ENCODE data around the gene BCL11A. TPM values are rescaled to one million over a fixed set of nuclear protein-coding genes. Genes with fewer than 3 reads are reported as not detected.

BCL11A gene
- total RNA-seq, 1 donor from 2014 or later, result 128 TPM

DNA sequence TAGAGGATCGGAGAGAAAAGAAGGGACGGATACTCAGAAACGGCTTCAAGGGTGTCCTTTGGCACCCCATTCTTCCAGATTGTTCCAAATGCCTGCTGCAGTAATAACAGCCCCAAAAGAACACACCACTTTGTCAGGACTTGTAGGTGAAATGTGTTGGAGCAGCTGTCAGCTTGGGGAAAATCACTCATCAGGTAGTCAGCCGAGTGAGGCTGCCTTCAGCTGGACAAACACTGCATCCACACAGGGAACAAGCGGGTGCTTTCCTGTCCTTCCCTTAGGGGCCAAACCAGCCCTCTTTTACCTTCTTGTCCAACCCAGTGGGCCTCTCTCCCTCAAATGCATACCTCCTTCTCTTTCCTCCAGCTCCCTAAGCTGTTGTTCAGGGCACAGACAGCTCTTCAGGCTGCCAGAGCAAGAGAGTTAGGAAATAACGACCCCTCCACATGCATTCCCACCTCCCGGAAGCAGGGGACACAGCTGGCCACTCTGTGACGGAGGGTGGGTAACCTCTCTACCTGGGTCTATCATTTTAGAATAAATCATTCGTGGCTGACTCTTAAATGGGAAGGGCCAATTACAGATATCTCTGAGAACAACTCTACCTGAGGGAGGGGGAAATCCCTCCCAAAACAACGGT is 48.1 kb downstream of the BCL11A start:
- DNase-seq, result no peak

DNA sequence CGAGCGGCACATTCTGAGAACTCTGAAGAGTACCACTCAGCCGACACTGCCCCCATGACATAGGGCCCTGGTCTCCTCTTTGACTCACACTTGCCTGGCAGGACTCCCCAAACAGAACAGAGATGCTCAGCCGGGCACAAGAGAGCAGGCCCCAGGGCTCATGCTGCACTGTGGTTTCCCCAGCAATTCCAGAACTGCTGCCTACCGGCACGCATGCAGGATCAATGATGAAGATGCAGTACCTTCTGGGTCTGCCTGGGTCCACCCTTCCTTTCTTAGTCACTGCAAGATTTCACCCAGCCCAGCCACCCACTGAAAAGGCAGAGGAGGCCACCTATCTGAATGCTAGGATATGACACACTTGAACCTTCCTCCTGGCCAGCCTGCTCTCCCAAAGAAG is 49.4 kb downstream of the BCL11A start:
- DNase-seq, result no peak

DNA sequence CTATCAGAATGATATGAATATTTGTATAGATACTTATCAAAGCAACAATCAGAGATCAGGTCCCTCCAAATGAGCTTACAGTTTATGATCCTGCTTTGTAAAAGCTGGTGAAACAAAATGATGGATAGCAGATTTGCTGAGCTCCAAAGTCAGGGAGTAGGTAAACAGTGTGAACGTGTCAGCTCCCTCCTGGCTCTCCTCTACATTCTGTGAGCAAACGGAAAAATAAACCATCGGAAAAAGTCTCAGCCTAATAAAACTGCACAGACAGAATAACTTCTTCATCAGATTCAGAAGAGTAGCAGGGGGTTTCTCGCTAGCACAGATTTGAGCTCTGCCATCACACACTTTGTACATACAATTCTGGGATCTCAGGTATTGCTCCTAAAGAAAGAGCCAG is 51.3 kb downstream of the BCL11A start:
- DNase-seq, result no peak

DNA sequence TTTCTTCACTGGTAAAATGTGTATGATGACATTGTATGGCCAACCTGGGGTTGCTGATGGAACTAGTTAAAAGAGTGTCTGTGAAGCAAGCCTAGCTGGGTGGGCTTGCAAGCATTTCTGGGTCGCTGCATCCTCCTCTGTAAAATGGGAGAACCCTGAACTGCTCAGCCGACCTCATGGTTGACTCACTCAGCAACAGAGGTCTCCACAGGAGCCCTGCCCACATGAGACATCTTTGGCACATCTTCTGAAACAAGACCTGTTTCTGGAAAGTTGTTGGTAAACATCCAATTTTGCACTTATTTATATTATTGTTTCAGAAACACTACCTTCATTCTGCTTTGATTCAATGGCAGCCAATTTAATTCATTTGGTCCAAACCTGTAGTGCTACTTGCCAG is 52.6 kb downstream of the BCL11A start:
- DNase-seq, result no peak

DNA sequence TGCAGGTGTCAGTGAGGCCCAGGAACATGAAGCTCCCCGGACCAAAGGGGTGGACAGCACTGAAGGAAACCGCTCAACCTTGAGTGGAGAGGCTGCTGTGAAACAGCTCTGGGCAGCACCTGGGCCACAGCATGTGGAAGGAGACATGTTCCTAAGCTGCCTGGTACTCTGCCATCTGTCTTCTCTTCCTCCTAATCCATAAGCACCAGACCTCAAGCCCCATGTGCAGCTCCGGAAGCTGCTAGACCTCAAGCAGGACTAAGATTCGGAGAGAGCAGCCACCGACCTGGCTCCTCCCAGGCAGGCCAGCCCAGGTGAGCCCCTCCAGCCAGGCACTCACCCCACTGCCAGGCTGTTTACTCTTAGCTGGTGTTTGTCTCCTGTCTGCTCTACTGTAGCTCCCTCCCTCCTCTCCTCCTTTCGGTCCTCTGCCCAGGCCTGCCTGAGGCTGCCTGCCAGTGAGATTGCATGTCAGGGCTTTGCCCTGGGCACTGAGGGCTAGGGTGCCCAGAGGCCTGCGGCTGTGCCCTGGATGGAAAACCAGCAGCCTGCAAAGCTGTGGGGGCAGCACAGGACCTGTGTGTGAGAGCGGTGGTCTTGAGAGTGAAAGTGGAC is 53.7 kb downstream of the BCL11A start:
- no peak for DNase-seq

DNA sequence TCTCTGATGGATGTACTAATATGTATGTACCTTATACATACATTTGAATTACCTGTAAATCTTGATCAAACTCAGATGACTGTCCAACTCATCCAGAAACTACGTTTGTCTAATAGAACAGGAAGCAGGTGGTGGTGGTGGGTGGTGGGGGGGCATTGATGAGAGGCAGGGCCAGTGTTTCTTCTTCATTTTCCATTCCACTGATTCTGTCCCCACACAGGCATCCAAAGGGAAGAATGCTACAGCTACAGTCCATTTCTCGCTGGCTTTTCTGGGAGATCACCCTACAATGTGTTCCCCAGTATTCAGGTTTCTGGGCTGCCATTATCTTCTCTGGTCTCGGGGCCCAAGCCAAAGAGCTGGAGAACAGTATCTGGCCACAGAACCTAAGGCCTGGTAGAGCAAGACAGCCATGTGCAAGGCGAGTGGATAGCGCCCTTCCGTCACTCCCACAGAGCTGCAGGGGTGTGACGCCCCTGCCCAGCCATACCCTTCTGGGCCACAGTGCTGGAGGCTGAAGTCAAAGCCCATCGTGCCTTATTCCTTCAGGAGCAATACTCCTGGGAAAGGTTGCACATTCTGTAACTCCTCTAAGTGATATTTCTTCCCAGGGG is 54.5 kb downstream of the BCL11A start:
- DNase-seq, result no peak

DNA sequence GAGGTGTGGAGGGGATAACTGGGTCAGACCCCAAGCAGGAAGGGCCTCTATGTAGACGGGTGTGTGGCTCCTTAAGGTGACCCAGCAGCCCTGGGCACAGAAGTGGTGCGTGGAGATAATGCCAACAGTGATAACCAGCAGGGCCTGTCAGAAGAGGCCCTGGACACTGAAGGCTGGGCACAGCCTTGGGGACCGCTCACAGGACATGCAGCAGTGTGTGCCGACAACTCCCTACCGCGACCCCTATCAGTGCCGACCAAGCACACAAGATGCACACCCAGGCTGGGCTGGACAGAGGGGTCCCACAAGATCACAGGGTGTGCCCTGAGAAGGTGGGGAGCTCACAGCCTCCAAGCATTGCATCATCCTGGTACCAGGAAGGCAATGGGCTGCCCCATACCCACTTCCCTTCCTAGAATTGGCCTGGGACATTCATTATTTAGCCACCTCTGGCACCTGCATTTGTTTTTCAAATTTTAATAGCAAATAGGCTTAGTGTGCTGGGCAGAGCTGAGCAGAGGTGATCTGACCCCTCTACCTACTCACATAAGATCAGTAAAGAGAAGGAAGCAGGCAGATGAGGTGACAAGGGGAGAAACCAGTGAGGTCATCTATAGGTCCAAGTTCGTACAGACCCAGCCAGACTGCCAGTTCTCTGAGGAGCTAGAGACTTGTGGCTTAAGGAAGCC is 55.2 kb downstream of the BCL11A start:
- no peak for DNase-seq

DNA sequence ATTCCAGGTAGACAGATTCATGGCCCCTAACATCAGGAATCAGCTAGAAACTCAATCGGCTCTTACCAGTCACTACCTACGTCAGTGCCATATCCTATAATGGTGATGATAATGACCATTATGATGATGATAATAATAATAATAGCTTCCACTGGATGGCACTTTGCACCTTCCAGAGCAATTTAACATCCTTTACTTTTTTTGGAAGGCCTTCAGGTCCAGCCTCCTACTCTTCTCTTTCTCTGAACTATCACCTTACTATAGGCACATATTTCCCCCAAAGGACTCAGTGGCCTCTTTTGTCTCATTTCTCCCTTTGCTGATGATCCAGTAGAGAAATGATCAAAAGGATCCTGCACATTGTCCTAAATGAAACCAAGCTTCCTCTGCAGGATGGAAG is 56.0 kb downstream of the BCL11A start:
- DNase-seq, result no peak

DNA sequence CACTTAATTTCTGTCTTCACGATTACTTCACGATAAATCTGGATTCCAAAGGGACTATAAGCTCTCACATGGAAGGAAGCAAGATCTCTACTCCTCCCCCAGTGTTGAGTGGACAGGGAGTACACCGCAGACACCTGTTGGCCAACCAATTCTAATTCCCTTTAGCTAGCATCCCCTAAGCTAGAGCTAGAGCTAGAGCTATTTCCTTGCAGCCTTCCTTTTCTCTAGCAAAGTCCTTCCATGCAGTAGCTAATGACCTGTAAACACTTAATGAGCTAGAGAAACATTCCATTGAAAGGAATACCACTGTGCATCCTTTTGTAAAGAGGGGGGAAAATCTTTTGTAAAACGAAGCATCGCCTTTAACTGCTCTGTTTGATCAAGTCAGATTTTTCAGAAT is 56.5 kb downstream of the BCL11A start:
- DNase-seq, result no peak

DNA sequence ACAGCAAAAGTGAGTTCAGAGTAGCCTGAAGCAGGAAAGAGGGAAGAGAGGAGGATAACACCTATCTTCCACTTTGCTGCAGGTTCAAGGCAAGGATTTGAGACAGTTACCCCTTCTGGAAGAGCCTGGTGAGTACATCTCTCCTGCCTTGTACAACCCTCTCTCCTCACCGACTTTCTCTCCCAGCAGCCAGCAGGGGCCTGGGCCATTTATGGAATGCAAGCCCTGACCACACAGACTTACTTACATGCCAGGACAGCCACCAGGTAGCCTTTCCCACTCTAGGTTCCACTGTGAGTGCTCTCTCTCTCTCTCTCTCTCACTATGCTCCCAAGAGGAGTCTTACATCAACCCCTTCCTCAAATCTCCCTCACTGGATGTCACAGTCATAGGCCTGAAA is 57.0 kb downstream of the BCL11A start:
- DNase-seq, result no peak

DNA sequence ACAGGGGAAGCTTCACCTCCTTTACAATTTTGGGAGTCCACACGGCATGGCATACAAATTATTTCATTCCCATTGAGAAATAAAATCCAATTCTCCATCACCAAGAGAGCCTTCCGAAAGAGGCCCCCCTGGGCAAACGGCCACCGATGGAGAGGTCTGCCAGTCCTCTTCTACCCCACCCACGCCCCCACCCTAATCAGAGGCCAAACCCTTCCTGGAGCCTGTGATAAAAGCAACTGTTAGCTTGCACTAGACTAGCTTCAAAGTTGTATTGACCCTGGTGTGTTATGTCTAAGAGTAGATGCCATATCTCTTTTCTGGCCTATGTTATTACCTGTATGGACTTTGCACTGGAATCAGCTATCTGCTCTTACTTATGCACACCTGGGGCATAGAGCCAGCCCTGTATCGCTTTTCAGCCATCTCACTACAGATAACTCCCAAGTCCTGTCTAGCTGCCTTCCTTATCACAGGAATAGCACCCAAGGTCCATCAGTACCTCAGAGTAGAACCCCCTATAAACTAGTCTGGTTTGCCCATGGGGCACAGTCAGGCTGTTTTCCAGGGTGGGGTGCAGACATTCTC is 58.3 kb downstream of the BCL11A start:
- no peak for DNase-seq

DNA sequence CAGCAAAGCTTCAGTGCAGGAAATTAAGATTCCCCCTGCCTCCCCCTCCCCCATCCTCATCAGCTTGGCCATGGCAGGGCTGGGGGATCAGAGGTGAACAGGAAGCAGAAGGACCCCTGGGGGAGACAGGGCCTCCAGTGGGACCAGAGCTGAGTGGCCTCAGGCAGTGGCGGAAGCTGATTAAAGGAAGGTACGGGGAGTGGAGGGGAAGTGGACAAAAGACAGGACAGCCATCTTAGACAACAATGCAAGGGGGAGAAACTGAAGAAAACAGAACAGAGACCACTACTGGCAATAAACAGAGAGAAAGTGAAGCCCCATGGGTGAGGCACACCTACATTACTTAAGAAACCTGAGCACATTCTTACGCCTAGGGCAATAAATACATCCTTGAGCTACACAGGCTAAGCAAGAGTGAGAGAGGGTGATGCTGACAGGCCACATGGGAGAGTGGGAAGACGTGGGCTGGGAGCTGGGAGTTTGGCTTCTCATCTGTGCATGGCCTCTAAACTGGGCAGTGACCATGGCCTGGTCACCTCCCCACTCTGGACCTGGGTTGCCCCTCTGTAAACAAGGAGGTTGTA is 59.6 kb downstream of the BCL11A start:
- DNase-seq, result no peak

DNA sequence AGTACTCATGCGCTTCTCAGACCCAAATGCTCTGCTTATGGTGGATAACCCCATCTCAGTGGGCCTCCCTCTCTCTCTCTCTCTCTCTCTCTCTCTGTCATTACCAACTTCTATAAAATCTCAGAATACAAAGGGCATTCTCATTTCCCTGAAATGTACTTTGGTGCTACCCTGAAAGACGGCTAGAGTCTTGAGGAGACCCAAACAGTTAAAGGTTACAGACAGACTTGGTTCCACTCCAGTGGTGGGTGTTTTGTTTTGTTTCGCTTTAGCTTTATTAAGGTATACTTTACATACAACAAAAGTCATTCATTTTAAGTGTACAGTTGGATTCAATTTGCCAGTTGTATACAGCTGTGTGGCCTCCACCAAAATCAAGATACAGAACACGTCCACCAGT is 60.9 kb downstream of the BCL11A start:
- no peak for DNase-seq

DNA sequence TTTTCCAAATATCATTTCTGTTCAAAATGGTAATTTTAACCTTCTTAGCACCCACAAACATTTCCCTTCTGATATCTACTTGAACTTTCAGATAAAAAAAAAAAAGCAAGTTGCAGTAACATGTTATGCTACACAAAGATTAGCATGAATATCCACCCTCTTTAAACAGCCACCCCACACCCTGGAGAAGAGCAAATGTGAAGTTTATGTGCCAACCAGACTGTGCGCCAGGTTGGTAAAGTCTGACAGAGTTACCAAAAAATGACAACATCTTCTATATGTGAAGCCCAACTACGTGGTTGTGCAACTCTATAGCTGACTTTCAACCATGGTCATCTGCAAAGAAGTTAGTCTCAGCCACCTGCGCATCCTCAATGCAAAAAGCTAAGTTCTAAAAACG is 62.6 kb downstream of the BCL11A start:
- no peak for DNase-seq

DNA sequence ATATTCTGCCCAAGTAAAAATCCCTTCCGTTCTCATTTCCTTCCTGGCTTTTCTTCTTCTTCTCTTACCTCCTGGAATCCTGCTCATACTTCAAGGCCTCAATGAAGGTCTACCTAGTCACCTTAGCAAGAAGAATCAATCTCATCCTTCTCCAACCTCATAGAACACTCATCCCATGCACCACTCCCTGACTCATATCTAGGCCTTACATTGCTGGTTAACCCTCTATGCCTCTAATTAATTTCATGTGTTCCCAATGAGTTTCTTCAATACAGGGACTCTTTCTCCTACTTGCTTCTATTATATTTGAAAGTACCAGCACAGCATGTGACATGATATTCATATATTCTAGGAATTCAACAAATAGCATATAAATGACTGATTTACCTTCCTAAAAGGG is 63.0 kb downstream of the BCL11A start:
- DNase-seq, result no peak

DNA sequence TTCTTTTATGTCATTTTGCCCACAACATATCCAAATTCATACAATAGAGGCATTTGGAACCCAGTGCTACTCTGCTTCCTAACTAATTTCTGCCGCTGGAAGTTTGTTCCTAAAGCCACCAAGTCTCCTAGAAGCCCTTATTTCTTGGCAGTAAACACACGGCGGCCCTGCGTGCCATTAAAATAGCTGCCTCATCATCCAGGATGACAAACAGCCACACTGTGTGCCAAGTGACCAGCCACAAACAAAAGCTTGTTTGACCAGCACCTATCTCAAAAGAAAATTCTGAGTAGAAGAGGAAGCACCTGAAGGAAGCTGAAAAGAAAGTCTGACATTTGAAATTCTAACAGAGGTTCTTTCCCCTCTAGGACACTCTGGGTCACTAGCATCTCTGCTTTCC is 64.2 kb downstream of the BCL11A start:
- no peak for DNase-seq

DNA sequence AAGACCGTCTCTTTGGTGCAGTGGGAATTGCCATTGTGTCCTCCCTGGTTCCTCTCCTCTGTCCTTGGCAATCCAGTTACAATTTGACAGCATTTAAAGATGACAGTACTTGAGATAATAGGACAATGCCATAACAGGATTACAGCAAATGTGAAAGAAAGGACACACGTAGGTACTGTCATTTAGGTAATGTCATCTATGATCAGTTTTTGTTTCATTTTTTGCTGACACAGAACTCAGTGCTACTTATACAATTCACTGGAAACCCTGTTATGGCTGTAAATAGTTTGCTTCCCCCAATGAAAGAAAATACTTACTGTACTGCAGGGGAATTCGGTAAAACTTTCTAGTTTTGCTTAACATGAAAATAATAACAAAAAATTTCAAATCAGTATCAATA is 65.2 kb downstream of the BCL11A start:
- no peak for DNase-seq

DNA sequence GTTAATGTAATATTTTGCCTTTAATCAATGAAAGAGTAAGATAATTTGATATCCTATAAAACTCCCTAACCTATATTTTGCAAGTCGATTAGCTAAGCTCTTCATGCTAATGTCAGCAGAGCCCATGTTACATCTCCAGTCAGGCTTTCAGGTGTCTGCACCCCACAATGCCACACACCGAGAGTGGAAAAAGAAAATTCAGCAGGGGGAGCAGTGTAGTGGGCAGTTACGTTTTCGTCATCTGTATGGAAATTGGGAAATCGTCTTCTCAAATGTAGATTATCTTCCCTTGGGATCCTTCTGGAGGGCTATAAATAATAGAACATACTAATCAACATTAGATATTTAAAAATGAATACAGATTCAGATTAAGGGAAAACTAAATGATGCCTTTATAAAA is 66.3 kb downstream of the BCL11A start:
- no peak for DNase-seq

DNA sequence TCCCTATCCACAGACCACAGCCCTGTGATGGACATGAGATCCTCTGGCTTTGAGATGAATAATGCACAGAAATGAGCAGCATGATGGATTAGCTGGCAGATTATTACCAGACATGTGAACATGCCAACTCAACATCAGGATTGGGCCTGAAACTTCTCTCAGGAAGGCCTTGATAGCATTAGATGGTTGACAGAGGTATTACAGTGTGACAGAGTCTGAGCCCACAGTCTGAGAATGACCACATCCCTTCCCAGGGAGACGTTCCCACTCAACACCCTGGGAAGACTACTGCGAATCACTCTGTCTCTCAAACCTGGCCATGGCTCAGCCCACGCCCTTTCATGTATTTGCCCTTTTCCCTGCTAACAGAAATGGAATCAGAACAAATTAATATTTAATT is 66.9 kb downstream of the BCL11A start:
- no peak for DNase-seq

DNA sequence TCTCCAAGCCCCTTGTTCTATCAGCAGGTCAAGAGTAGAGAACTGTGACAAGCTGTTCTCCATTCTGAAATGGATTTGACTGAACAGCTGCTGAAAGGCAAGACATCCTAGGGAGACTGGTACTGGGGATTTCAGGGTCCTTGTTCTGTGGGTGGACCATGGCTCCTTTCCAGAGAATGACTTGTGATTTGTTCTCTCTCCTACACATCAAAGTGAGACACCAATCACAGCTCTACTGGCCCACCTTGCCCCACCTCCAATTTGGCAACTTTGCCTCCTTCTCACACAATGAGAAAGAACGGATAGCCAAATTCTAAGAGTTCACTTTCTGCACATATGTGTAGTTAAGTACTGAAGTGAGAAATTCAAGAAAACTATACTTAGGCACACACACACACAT is 67.4 kb downstream of the BCL11A start:
- no peak for DNase-seq

DNA sequence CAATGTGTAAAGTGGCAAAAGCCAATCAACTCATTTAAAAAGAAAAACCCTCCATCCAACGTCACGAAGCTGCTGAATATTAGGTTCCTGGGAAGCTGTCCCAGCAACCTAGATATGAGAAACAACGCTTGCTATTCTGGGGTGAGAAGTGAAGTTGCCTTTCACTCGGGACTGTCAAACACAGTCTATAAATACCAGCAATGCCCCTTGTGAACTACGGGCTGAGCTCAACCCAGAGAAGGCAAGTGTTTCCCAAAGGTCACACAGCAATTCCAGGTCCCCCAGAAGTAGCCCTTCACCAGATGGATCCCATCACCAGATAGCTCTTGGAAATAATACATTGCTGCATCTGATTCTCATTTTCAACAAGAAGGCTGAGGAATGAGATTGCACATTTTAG is 67.9 kb downstream of the BCL11A start:
- DNase-seq, result no peak

DNA sequence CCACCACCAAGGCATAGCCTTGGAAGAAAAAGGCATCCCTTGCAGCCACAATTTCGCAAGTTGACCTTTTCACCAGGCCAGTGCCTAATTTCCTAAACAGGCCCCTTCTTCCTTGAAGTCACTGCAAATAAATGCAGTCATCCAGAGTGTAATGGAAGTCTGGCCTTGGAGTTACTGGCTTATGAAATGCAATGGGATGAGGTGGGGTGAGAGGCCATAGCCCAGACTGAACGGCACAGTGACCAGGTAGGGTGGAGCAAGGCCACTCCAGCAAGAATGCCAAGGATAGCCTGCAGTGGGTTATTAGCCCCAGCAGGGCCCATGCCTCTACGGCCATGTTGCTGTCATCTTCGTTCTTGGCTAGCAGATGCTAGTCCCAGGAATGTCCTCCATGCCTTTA is 68.4 kb downstream of the BCL11A start:
- no peak for DNase-seq

DNA sequence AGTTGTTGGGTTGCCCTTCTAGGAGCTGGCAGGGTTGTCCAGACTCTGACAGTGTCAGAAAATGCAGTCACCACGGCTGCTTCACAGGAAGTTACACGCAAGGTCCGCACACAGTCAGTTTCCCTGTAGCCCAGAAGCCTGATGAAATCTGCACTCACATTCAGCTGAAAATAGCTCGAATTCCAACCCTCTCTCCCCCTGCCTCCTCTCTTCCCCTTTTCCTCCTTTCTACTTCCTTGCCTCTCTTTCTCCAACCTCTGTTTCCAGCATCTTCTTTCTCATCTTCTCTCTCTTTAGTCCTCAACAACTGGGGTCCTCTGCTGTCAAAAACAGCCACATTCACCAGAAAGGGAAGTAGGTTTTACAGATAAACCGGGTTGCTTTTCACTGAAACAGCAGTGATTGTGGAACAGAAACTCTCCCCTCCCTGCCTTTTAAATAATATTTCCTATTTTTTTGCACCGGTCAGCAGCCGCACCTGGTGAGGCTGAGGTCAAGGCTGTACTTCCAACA is 69.3 kb downstream of the BCL11A start:
- DNase-seq, result no peak
